Neural progenitor cell (in vitro differentiated cells): ENCODE measurements around the gene TMEM109.

Experiments
- EZH2 ChIP-seq: fragments of 200-600 bp; sonication (generic); IDR thresholded peaks from 2 replicates; pipeline ENCODE4 v1.6.1; 2017; ENCODE audit warnings: antibody characterized with exemption, mild to moderate bottlenecking, moderate library complexity
- TF ChIP-seq, protein P1 (sequence below): fragments of 200-600 bp; sonication (generic); IDR thresholded peaks from 2 replicates; pipeline ENCODE4 v1.5.1; 2017; ENCODE audit warnings: antibody characterized with exemption, mild to moderate bottlenecking

GRCh38 chr11:60922906-60923305 lies 8.9 kb downstream of the TMEM109 start:
- TF ChIP-seq EZH2, result no peak
- TF ChIP-seq, protein P1, sequence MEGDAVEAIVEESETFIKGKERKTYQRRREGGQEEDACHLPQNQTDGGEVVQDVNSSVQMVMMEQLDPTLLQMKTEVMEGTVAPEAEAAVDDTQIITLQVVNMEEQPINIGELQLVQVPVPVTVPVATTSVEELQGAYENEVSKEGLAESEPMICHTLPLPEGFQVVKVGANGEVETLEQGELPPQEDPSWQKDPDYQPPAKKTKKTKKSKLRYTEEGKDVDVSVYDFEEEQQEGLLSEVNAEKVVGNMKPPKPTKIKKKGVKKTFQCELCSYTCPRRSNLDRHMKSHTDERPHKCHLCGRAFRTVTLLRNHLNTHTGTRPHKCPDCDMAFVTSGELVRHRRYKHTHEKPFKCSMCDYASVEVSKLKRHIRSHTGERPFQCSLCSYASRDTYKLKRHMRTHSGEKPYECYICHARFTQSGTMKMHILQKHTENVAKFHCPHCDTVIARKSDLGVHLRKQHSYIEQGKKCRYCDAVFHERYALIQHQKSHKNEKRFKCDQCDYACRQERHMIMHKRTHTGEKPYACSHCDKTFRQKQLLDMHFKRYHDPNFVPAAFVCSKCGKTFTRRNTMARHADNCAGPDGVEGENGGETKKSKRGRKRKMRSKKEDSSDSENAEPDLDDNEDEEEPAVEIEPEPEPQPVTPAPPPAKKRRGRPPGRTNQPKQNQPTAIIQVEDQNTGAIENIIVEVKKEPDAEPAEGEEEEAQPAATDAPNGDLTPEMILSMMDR, result no peak
